Measurements from ENCODE around the gene SMTN.

DNA sequence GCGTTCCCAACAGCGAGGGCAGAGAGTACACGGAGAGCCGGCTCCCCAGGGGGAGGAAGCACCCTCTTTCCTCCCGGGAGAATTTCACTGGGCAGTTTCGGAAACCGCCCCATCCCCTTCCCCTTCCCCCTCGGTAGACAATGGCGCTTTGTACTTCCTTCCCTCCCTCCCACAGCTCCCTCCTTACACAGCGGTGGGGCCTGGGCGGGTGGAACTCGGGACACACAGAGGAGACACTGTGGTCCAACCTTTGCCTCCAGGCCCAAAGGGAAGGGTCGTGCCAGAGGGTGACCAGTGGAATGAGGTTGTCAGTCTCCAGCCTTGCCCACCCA lies 4.3 kb downstream of the SMTN start:
- TF ChIP-seq HDAC6 (IDR thresholded peaks at IDR 0.05; ENCODE audit: low read depth, low read length) (no peak), EGR1 (conservative IDR thresholded peaks at IDR 0.05) (no peak), EZH2 (IDR thresholded peaks at IDR 0.05; ENCODE audit: borderline replicate concordance, low read depth, low read length) (no peak), ETV6 (IDR thresholded peaks at IDR 0.05; ENCODE audit: borderline replicate concordance in 1 of 2, low read depth in 2 of 2, low read length in 1 of 2) (no peak), ETV6 (CRISPR knock-in tag; IDR thresholded peaks at IDR 0.05; ENCODE audit: borderline replicate concordance) (no peak), NFRKB (IDR thresholded peaks at IDR 0.05; ENCODE audit: low read depth) (no peak), KAT2B (IDR thresholded peaks at IDR 0.05; ENCODE audit: low read depth, low read length) (no peak), ZNF184 (CRISPR knock-in tag; IDR thresholded peaks at IDR 0.05) (no peak), FOSL1 (tag; conservative IDR thresholded peaks at IDR 0.05) (no peak), TEAD4 (IDR thresholded peaks at IDR 0.05; ENCODE audit: low read length) (no peak), TEAD4 (CRISPR knock-in tag; IDR thresholded peaks at IDR 0.05; ENCODE audit: borderline replicate concordance) (no peak), ERF (CRISPR knock-in tag; IDR thresholded peaks at IDR 0.05) (no peak), JUND (IDR thresholded peaks at IDR 0.05; ENCODE audit: borderline replicate concordance, low read depth, low read length) (no peak), JUND (tag; IDR thresholded peaks at IDR 0.05; ENCODE audit: borderline replicate concordance, low read depth, low read length) (no peak)
- TF ChIP-seq, protein P1, sequence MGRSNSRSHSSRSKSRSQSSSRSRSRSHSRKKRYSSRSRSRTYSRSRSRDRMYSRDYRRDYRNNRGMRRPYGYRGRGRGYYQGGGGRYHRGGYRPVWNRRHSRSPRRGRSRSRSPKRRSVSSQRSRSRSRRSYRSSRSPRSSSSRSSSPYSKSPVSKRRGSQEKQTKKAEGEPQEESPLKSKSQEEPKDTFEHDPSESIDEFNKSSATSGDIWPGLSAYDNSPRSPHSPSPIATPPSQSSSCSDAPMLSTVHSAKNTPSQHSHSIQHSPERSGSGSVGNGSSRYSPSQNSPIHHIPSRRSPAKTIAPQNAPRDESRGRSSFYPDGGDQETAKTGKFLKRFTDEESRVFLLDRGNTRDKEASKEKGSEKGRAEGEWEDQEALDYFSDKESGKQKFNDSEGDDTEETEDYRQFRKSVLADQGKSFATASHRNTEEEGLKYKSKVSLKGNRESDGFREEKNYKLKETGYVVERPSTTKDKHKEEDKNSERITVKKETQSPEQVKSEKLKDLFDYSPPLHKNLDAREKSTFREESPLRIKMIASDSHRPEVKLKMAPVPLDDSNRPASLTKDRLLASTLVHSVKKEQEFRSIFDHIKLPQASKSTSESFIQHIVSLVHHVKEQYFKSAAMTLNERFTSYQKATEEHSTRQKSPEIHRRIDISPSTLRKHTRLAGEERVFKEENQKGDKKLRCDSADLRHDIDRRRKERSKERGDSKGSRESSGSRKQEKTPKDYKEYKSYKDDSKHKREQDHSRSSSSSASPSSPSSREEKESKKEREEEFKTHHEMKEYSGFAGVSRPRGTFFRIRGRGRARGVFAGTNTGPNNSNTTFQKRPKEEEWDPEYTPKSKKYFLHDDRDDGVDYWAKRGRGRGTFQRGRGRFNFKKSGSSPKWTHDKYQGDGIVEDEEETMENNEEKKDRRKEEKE (IDR thresholded peaks at IDR 0.05; ENCODE audit: borderline replicate concordance in 1 of 2, control insufficient read depth in 1 of 2, low read depth in 2 of 2, low read length in 1 of 2): no peak
- TF ChIP-seq, protein P2, sequence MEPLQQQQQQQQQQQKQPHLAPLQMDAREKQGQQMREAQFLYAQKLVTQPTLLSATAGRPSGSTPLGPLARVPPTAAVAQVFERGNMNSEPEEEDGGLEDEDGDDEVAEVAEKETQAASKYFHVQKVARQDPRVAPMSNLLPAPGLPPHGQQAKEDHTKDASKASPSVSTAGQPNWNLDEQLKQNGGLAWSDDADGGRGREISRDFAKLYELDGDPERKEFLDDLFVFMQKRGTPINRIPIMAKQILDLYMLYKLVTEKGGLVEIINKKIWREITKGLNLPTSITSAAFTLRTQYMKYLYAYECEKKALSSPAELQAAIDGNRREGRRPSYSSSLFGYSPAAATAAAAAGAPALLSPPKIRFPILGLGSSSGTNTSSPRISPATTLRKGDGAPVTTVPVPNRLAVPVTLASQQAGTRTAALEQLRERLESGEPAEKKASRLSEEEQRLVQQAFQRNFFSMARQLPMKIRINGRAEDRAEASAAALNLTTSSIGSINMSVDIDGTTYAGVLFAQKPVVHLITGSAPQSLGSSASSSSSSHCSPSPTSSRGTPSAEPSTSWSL (CRISPR knock-in tag; IDR thresholded peaks at IDR 0.05; ENCODE audit: borderline replicate concordance): no peak

All from K562 (cell line).